Gastrocnemius medialis (tissue), 4 donors: ENCODE results near the gene GJB5. TPM values are rescaled to one million over a fixed set of nuclear protein-coding genes. Genes with fewer than 3 reads are reported as not detected.

Source experiments
- ATAC-seq, 2 donors: fragments of 150-250 bp; one replicate each; pipeline ENCODE4 v1.9.1; 2016
- DNase-seq, 2 donors: peaks; one replicate each; pipeline ENCODE4 v3.0.0-alpha.2; 2019
- H3K27ac ChIP-seq, 4 donors: fragments of 200-600 bp; sonication (generic); 1 replicate in 1 of 4; 2 replicates in 3 of 4; pipeline ENCODE4 v1.5.1; 2016 to 2018; ENCODE audit warnings: mild to moderate bottlenecking in 2 of 4, moderate library complexity in 1 of 4
- H3K27me3 ChIP-seq, 3 donors: fragments of 200-600 bp; sonication (generic) in 2 of 3; 1 replicate in 1 of 3; 2 replicates in 2 of 3; pipeline versions ENCODE4 v1.5.1 to v1.6.0; 2016 to 2019; ENCODE audit warnings: mild to moderate bottlenecking in 1 of 3, moderate library complexity in 1 of 3
- H3K36me3 ChIP-seq, 2 donors: fragments of 200-600 bp; sonication (generic) in 1 of 2; one replicate each; pipeline ENCODE4 v1.5.1; 2017 to 2018
- H3K4me1 ChIP-seq, 2 donors: fragments of 200-600 bp; sonication (generic) in 1 of 2; one replicate each; pipeline ENCODE4 v1.5.1; 2016 to 2017; ENCODE audit warnings: mild to moderate bottlenecking in 2 of 2
- H3K4me3 ChIP-seq, 4 donors: fragments of 200-600 bp; sonication (generic) in 3 of 4; 1 replicate in 1 of 4; 2 replicates in 3 of 4; pipeline ENCODE4 v1.5.1; 2016 to 2019; ENCODE audit warnings: mild to moderate bottlenecking in 2 of 4
- H3K9me3 ChIP-seq, 3 donors: fragments of 200-600 bp; sonication (generic) in 2 of 3; 1 replicate in 1 of 3; 2 replicates in 2 of 3; pipeline ENCODE4 v1.5.1; 2016 to 2019
- POLR2A ChIP-seq, 2 donors: fragments of 450-650 bp; IDR thresholded peaks; one replicate each; pipeline ENCODE4 v1.6.1; 2017; ENCODE audit warnings: antibody characterized with exemption in 2 of 2, mild to moderate bottlenecking in 2 of 2, moderate library complexity in 2 of 2
- in situ Hi-C, 4 donors: fragments of 200-750 bp; cut with MboI; loops; one replicate each; pipeline versions ENCODE4 v1.15.0 to v1.8.0; 2017; ENCODE audit warnings: low sequenced_read_pairs in 4 of 4
- intact Hi-C: fragments of 100-400 bp; cut with DNase I; formaldehyde crosslinking; loops from one replicate; pipeline ENCODE4 v1.15.1; 2023; ENCODE audit warnings: low total_unique reads
- total RNA-seq, 4 donors: library from RNA; depleted of rRNA; stranded (reverse); fragments of >200 nt; gene quantifications; one replicate each; pipeline versions ENCODE4 v1.1.0 to v1.2.3, GENCODE V29; 2016
- TF ChIP-seq, protein P1 (sequence below), 5 experiments: fragments of 450-650 bp in 3 of 5; fragments of 200-600 bp in 2 of 5; sonication (generic) in 2 of 5; IDR thresholded peaks in 4 of 5; conservative IDR thresholded peaks in 1 of 5; 1 replicate in 4 of 5; 2 replicates in 1 of 5; pipeline ENCODE4 v1.5.1; 2016 to 2019; ENCODE audit warnings: antibody characterized with exemption in 5 of 5, mild to moderate bottlenecking in 3 of 5, moderate library complexity in 3 of 5

GJB5 gene
- total RNA-seq, 4 donors from 2014 or later, result not detected

DNA sequence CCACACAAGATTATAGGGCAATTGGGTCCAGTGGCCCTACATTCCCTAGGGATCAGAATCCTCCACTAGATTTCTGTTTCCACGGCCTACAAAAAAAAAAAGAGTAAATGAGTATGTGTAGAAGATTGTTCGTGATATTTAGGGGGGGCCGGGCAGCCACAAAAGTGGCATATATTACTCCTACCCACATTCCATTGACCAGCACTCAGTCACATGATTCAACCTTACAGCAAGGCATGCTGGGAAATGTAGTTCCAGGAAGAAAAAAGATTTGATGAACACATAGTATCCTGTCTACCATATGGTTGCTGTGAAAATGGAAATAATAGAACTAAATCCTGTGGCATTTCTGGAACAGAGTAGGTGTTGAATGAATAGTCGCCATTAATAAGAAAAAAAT, 43.4 kb upstream of the GJB5 start:
- intact Hi-C loops (no loop called here), in situ Hi-C loops (no loop called here)
- DNase-seq, result no peak
- no peaks in the 10 kb centered on the region for H3K27me3 ChIP-seq
- TF ChIP-seq, protein P1, sequence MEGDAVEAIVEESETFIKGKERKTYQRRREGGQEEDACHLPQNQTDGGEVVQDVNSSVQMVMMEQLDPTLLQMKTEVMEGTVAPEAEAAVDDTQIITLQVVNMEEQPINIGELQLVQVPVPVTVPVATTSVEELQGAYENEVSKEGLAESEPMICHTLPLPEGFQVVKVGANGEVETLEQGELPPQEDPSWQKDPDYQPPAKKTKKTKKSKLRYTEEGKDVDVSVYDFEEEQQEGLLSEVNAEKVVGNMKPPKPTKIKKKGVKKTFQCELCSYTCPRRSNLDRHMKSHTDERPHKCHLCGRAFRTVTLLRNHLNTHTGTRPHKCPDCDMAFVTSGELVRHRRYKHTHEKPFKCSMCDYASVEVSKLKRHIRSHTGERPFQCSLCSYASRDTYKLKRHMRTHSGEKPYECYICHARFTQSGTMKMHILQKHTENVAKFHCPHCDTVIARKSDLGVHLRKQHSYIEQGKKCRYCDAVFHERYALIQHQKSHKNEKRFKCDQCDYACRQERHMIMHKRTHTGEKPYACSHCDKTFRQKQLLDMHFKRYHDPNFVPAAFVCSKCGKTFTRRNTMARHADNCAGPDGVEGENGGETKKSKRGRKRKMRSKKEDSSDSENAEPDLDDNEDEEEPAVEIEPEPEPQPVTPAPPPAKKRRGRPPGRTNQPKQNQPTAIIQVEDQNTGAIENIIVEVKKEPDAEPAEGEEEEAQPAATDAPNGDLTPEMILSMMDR (IDR thresholded peaks at IDR 0.05 in 4 of 5, conservative IDR thresholded peaks at IDR 0.05 in 1 of 5), result no peak
- no peak for TF ChIP-seq POLR2A (IDR thresholded peaks at IDR 0.05)
- H3K27ac ChIP-seq, result no peak overlapping the region
- H3K36me3 ChIP-seq, result no peaks in the 10 kb centered on the region
- no peak for ATAC-seq
- H3K9me3 ChIP-seq, result no peaks in the 10 kb centered on the region
- no peaks in the 10 kb centered on the region for H3K4me1 ChIP-seq
- no peak overlapping the region for H3K4me3 ChIP-seq

GRCh38 chr1:34712007-34712688, 42.7 kb upstream of the GJB5 start:
- H3K27me3 ChIP-seq, result no peaks in the 10 kb centered on the region
- H3K27ac ChIP-seq, result no peak overlapping the region
- TF ChIP-seq POLR2A (IDR thresholded peaks at IDR 0.05), result no peak
- TF ChIP-seq, protein P1 (IDR thresholded peaks at IDR 0.05 in 4 of 5, conservative IDR thresholded peaks at IDR 0.05 in 1 of 5), result no peak
- no peaks in the 10 kb centered on the region for H3K9me3 ChIP-seq
- H3K4me3 ChIP-seq, result no peak overlapping the region
- H3K36me3 ChIP-seq, result no peaks in the 10 kb centered on the region
- H3K4me1 ChIP-seq, result no peaks in the 10 kb centered on the region
- no peak for DNase-seq
- no peak for ATAC-seq
- intact Hi-C loops, result no loop called here
- in situ Hi-C loops, result no loop called here

- DNase-seq (no peak), ATAC-seq (no peak)
- no peaks in the 10 kb centered on the region for H3K9me3 ChIP-seq
- no peak for TF ChIP-seq POLR2A (IDR thresholded peaks at IDR 0.05)
- TF ChIP-seq, protein P1 (IDR thresholded peaks at IDR 0.05 in 4 of 5, conservative IDR thresholded peaks at IDR 0.05 in 1 of 5), result no peak
- no peaks in the 10 kb centered on the region for H3K4me1 ChIP-seq
- in situ Hi-C loops, result no loop called here
- H3K27ac ChIP-seq, result no peak overlapping the region
- H3K27me3 ChIP-seq, result no peaks in the 10 kb centered on the region
- no peak overlapping the region for H3K4me3 ChIP-seq
- intact Hi-C loops, result no loop called here
- no peaks in the 10 kb centered on the region for H3K36me3 ChIP-seq
These were observed 41.4 kb upstream of the GJB5 start for GRCh38 chr1:34713443-34713842.

DNA sequence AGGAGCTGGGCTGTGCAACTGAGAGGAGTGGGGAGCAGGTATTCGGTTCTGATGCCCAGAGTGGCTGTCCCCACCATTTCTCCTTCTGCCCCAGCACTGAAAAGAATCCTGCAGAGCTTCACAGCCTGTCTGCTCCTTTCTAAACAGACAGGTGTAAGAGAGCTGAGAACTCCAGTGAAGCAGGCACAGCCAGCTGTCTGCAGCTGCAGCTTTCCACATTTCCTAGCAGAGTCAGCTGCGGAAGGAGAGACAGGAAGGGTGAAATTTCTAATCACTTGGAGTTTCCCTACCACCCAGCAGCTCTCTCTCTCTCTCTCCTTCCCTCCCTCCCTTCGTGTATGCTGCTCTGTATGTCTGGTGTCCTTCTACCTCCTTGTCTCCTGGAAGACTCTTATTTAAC, 40.5 kb upstream of the GJB5 start:
- Histone ChIP-seq H3K4me1 (no peaks in the 10 kb centered on the region), H3K36me3 (no peaks in the 10 kb centered on the region), H3K27ac (no peak overlapping the region), H3K4me3 (no peak overlapping the region), H3K9me3 (no peaks in the 10 kb centered on the region), H3K27me3 (no peaks in the 10 kb centered on the region)
- in situ Hi-C loops, result no loop called here
- ATAC-seq, result no peak
- no peak for TF ChIP-seq POLR2A (IDR thresholded peaks at IDR 0.05)
- TF ChIP-seq, protein P1 (IDR thresholded peaks at IDR 0.05 in 4 of 5, conservative IDR thresholded peaks at IDR 0.05 in 1 of 5), result no peak
- intact Hi-C loops, result no loop called here
- DNase-seq, result no peak

DNA sequence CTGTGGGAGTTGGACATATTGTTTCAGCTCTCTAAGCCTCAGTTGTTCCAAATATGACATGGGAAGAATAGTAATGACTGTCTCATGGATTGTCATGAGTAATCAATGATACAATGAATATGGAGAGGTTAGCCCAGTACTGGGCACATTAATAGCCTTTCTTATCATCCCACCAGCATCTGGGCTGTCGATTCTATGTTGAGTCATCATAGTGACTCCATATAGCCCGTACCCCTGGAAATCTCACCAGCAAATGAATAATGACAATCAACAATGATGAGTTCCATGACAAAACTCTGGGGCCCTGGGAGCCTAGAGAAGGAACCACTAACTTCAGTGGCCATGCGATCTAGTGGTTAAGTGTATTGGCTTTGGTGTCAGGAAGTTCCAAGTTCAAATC, 39.7 kb upstream of the GJB5 start:
- intact Hi-C loops, result no loop called here
- DNase-seq, result no peak

More for the DNA sequence above, 39.7 kb upstream of the GJB5 start:
- Histone ChIP-seq H3K27ac (no peak overlapping the region), H3K4me3 (no peak overlapping the region), H3K4me1 (no peaks in the 10 kb centered on the region), H3K27me3 (no peaks in the 10 kb centered on the region), H3K9me3 (no peaks in the 10 kb centered on the region), H3K36me3 (no peaks in the 10 kb centered on the region)
- in situ Hi-C loops, result no loop called here
- no peak for TF ChIP-seq POLR2A (IDR thresholded peaks at IDR 0.05)
- TF ChIP-seq, protein P1 (IDR thresholded peaks at IDR 0.05 in 4 of 5, conservative IDR thresholded peaks at IDR 0.05 in 1 of 5), result no peak
- no peak for ATAC-seq
